ENCODE data around the gene TPP2. TPM values are rescaled to one million over a fixed set of nuclear protein-coding genes. Genes with fewer than 3 reads are reported as not detected.

TPP2 gene
- total RNA-seq, 1 experiment from 2014 or later: 68.3 TPM

DNA sequence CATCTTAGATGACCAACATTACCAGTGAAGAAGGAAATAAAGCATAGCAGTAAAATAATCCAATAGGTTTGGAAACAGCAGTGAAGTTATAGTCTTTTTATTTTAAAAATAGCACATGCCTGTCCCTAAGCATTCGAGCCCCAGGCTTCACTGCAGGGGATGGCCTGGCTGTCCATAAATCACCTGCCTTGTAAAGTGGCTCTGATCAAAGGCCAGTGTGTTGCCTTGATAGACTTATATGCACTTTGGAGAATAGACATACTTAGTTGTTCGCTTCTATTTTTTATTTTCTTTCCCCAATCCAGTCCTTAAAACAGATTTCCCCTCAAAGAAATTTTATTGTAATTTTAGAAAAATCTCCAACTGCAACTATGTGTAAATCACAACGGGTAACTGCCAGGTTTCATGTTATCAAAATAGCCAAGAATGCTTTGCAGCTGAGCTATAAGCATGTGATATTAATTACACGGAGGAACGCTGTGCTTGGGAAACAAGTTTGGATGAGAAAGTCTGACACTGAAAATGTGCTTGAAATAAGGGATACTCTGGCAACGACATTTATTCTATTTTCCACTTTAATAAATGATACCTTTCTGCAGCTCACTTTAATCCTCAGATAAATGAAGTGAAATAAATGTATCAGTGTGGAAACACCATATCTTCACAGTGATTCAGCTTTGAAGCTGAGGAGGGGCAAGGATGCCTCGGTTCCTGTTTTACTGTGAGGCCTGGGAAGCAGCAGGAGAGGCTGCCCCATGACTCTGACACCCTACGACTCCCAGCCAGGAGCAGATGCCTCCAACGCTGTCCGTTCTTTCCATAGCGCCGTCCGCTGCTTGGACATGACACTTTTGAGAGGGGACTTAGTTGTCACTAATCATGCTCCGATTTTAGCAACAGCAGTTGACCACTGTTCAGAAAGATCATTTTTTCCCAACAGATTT is 103.6 kb downstream of the TPP2 start (continued):
- TF ChIP-seq, protein P1, sequence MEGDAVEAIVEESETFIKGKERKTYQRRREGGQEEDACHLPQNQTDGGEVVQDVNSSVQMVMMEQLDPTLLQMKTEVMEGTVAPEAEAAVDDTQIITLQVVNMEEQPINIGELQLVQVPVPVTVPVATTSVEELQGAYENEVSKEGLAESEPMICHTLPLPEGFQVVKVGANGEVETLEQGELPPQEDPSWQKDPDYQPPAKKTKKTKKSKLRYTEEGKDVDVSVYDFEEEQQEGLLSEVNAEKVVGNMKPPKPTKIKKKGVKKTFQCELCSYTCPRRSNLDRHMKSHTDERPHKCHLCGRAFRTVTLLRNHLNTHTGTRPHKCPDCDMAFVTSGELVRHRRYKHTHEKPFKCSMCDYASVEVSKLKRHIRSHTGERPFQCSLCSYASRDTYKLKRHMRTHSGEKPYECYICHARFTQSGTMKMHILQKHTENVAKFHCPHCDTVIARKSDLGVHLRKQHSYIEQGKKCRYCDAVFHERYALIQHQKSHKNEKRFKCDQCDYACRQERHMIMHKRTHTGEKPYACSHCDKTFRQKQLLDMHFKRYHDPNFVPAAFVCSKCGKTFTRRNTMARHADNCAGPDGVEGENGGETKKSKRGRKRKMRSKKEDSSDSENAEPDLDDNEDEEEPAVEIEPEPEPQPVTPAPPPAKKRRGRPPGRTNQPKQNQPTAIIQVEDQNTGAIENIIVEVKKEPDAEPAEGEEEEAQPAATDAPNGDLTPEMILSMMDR (IDR thresholded peaks at IDR 0.05): no peak
- TF ChIP-seq ETV6 (CRISPR knock-in tag; IDR thresholded peaks at IDR 0.05) (no peak), RELA (CRISPR knock-in tag; IDR thresholded peaks at IDR 0.05; ENCODE audit: borderline replicate concordance) (no peak), MYBL2 (CRISPR knock-in tag; IDR thresholded peaks at IDR 0.05) (no peak), ZNF396 (CRISPR knock-in tag; IDR thresholded peaks at IDR 0.05; ENCODE audit: borderline replicate concordance) (no peak), ZNF416 (CRISPR knock-in tag; IDR thresholded peaks at IDR 0.05) (no peak), JAZF1 (CRISPR knock-in tag; IDR thresholded peaks at IDR 0.05) (no peak), ZNF263 (CRISPR knock-in tag; IDR thresholded peaks at IDR 0.05; ENCODE audit: low read depth) (no peak)
- TF ChIP-seq, protein P2, sequence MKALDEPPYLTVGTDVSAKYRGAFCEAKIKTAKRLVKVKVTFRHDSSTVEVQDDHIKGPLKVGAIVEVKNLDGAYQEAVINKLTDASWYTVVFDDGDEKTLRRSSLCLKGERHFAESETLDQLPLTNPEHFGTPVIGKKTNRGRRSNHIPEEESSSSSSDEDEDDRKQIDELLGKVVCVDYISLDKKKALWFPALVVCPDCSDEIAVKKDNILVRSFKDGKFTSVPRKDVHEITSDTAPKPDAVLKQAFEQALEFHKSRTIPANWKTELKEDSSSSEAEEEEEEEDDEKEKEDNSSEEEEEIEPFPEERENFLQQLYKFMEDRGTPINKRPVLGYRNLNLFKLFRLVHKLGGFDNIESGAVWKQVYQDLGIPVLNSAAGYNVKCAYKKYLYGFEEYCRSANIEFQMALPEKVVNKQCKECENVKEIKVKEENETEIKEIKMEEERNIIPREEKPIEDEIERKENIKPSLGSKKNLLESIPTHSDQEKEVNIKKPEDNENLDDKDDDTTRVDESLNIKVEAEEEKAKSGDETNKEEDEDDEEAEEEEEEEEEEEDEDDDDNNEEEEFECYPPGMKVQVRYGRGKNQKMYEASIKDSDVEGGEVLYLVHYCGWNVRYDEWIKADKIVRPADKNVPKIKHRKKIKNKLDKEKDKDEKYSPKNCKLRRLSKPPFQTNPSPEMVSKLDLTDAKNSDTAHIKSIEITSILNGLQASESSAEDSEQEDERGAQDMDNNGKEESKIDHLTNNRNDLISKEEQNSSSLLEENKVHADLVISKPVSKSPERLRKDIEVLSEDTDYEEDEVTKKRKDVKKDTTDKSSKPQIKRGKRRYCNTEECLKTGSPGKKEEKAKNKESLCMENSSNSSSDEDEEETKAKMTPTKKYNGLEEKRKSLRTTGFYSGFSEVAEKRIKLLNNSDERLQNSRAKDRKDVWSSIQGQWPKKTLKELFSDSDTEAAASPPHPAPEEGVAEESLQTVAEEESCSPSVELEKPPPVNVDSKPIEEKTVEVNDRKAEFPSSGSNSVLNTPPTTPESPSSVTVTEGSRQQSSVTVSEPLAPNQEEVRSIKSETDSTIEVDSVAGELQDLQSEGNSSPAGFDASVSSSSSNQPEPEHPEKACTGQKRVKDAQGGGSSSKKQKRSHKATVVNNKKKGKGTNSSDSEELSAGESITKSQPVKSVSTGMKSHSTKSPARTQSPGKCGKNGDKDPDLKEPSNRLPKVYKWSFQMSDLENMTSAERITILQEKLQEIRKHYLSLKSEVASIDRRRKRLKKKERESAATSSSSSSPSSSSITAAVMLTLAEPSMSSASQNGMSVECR (CRISPR knock-in tag; IDR thresholded peaks at IDR 0.05; ENCODE audit: borderline replicate concordance): no peak
- TF ChIP-seq, protein P3, sequence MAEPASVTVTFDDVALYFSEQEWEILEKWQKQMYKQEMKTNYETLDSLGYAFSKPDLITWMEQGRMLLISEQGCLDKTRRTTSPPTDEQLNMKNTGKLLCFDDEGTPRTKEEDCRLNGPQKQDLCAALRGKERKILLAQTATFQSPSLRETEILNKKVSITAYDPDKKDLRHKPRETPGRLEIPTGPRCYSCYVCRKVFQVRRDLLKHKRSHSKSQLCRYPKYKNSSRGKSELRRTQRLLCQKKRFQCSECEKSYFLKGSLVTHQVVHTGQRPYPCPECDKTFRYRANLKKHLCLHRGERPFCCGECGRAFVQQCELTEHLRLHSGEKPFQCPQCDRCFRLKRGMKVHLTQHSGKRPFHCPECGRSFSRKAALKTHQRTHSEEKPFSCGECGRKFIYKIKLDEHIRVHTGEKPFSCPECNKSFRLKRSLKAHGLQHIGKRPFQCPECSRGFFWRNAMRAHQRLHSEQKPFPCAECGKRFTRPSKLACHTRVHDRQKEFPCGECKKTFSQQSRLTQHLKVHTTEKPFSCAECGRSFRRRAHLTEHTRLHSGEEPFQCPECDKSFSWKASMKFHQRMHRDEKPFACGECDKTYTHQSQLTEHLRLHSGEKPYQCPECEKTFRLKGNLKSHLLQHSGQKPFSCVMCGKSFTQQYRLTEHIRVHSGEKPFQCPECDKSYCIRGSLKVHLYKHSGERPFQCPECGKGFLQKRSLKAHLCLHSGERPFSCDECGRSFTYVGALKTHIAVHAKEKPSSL (CRISPR knock-in tag; conservative IDR thresholded peaks at IDR 0.05): no peak
- TF ChIP-seq, protein P4, sequence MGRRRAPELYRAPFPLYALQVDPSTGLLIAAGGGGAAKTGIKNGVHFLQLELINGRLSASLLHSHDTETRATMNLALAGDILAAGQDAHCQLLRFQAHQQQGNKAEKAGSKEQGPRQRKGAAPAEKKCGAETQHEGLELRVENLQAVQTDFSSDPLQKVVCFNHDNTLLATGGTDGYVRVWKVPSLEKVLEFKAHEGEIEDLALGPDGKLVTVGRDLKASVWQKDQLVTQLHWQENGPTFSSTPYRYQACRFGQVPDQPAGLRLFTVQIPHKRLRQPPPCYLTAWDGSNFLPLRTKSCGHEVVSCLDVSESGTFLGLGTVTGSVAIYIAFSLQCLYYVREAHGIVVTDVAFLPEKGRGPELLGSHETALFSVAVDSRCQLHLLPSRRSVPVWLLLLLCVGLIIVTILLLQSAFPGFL (CRISPR knock-in tag; IDR thresholded peaks at IDR 0.05; ENCODE audit: borderline replicate concordance): no peak

DNA sequence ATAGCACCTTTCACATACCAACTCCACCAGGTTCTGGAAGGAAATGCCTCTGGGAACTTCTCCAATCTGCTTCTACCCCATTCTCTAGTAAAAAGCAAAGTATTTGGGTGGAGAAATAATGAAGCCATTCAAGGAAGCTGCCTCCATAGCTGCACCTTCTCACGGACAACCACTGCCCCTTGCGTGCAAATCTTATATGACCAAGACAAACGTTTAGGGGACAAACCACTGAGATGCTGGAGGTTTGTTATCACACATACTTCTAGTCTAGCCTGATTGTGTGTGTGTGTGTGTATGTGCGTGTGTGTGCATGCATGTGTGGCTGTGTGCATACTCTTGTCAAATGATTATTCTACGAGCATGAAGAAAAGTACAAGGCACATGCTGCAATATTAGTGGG is 104.5 kb downstream of the TPP2 start:
- POLR2A ChIA-PET: no interaction called here
- ATAC-seq: no peak
- peaks cover 13% of the 10 kb centered on the region for H3K9me3 Mint-ChIP-seq

More for the DNA sequence above, 104.5 kb downstream of the TPP2 start:
- H3K4me3 Mint-ChIP-seq: no peak overlapping the region
- no peak for DNase-seq (ENCODE audit: low spot score)
- H3K4me1 Mint-ChIP-seq: peaks cover 11% of the 10 kb centered on the region
- H3K27ac Mint-ChIP-seq: no peak overlapping the region
- no peak for TF ChIP-seq ZNF317 (CRISPR knock-in tag; IDR thresholded peaks at IDR 0.05; ENCODE audit: borderline replicate concordance, low read depth)
- TF ChIP-seq NR1H2 (CRISPR knock-in tag; IDR thresholded peaks at IDR 0.05): no peak
- no peak for TF ChIP-seq ZNF219 (CRISPR knock-in tag; IDR thresholded peaks at IDR 0.05; ENCODE audit: borderline replicate concordance)
- TF ChIP-seq ZNF263 (CRISPR knock-in tag; IDR thresholded peaks at IDR 0.05; ENCODE audit: low read depth): no peak
- TF ChIP-seq, protein P2 (CRISPR knock-in tag; IDR thresholded peaks at IDR 0.05; ENCODE audit: borderline replicate concordance): no peak
- no peak for TF ChIP-seq RORB (CRISPR knock-in tag; IDR thresholded peaks at IDR 0.05)
- TF ChIP-seq, protein P5, sequence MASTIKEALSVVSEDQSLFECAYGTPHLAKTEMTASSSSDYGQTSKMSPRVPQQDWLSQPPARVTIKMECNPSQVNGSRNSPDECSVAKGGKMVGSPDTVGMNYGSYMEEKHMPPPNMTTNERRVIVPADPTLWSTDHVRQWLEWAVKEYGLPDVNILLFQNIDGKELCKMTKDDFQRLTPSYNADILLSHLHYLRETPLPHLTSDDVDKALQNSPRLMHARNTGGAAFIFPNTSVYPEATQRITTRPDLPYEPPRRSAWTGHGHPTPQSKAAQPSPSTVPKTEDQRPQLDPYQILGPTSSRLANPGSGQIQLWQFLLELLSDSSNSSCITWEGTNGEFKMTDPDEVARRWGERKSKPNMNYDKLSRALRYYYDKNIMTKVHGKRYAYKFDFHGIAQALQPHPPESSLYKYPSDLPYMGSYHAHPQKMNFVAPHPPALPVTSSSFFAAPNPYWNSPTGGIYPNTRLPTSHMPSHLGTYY (CRISPR knock-in tag; IDR thresholded peaks at IDR 0.05): no peak
- no peaks in the 10 kb centered on the region for H3K27me3 Mint-ChIP-seq (ENCODE audit: low read depth)
- peaks cover 3% of the 10 kb centered on the region; the same call in 1 of the 2 replicates for H3K36me3 Mint-ChIP-seq
- CTCF ChIA-PET: no interaction called here
